HG03025 (cell line): Measurements from ENCODE around the gene IRF2BP1.
"Not testable (repeated sequence)": the region's sequence is repeated elsewhere in the genome, so short reads cannot be mapped to it uniquely, and the experiment has no call there.

Experiments used
- ATAC-seq: cut with Tn5 transposase; IDR thresholded peaks from one replicate; pipeline ENCODE4 v1.9.1; 2021; ENCODE audit warnings: mild to moderate bottlenecking, moderate library complexity; ENCODE audit not compliant: unreplicated experiment, low FRiP score

Gene IRF2BP1

DNA sequence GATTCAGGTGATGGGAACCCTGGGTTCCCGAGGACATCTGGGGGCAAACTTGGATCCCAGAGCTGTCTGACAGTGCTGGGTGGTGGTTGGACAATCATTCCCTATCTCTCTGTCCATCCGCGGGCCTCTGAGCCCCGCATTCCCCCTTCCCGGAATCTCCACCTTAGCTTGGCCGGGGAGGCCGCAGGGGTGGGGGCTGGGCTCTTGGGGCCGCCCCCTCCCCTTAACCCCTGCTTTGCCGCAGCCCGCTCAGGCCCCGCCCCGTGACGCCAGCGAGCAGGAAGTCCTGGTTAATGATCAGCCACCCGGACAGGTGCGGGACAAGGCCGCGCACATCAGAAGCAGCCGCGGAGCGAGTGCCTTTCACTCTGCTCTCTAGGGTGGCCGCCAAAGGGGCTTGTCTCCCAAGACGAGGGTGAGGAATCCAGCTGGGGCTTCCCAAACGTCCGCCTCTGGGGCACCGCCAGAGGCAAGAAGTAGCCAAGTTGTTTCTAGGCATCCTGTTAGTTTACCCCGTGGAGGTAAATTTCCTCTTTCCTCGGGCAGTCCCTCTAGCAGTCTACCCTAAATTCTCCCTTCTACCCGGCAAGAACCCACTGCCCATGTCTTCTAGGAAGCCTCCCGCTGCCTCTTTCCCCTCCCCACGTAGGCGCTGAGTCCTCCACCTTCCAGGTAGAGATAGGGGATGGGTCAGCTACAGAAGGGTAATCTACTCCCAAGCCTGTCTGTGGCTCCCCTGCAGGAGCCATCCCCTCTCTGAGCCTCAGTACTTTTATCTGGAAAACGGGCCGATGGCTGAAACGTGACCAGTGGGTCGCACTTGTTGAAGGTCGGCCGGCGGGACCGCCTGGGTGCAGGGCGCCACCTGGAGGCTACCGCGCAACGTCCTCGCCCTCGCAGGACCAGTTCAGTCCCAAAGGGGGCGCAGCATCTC is 3.0 kb downstream of the IRF2BP1 start:
- no peak for ATAC-seq

DNA sequence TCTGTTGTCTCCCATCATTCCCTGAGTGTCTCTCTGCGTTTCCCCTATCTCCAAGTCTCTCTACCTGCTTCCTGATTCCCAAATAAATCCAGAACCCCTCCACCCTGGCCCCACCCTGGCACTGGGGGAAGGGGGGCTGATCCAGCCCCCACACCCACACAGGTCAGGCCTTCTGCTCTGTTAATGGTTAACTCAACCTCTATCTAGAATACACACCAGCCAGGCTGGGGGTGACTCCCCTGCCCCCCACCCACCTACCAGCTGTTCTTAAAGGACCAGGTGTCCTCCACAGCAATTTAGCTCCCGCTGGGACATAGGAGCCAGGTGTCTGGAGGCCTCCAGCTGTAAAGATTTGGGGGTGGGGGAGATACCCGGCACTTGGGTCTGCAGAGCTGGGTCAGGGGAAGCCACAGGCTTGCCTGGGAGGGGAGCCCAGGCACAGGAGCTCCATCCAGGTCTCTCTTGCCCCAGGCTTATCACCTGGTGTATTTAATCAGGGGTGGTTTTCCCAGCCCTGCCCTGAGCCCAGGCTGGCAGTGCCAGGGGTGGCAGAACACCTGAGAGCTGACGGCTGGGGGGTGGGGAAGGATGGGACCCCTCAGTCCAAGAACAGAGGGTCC is 3.9 kb downstream of the IRF2BP1 start:
- no peak for ATAC-seq

- ATAC-seq, result no peak
These were observed 4.6 kb downstream of the IRF2BP1 start for GRCh38 chr19:45881082-45881908.

- no peak for ATAC-seq
These were observed 6.0 kb downstream of the IRF2BP1 start for GRCh38 chr19:45879971-45880370.

- no peak for ATAC-seq
These were observed 6.9 kb downstream of the IRF2BP1 start for GRCh38 chr19:45879055-45879454.

DNA sequence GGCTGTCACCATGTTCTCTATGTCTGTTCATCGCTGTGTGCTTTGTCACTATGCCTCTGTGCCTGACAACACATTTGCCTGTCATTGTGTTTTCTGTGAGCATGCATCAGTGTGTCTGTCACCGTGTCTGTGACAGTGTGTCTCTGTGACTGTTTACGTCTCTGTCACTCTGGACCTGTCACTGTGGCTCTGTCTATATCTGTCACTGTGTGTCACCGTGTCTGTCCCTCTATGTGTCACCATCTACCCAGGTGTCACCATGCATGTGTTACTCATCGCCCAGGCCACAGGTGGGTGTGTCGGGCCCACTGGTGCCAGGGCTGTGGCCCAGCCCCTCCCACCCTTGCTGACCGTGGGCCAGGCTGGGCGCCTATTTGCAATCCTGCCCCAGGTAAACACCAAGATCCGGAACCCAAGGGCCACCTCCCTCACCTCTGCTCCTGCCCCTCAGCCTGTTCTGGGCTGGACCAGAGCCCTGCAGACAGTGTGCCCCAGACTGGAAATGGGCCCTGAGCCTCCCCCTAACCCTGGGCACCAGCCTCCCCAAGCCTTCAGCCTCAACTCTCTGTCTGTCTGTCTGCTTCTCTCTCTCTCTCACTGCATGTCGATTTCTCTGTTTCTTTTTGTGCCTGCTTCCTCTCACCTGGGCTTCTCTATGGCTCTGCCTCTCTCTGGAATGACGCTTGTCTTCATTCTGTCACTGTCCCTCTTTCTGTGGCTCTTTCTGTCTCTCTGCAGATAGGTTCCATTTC is 7.7 kb downstream of the IRF2BP1 start:
- ATAC-seq, result no peak

- no peak for ATAC-seq
These were observed 9.3 kb downstream of the IRF2BP1 start for GRCh38 chr19:45876411-45877197.

DNA sequence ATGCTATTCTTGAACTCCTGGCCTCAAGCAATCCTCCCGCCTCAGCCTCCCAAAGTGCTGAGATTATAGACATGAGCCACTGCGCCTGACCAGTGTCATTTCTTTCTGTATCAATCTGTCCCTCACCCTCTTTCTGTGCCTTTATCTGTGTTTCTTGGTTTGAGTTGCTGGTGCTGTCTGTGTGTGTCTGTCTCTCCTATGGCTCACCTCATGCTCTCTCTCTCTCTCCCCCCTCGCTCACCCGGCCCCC is 9.9 kb downstream of the IRF2BP1 start:
- no peak for ATAC-seq

DNA sequence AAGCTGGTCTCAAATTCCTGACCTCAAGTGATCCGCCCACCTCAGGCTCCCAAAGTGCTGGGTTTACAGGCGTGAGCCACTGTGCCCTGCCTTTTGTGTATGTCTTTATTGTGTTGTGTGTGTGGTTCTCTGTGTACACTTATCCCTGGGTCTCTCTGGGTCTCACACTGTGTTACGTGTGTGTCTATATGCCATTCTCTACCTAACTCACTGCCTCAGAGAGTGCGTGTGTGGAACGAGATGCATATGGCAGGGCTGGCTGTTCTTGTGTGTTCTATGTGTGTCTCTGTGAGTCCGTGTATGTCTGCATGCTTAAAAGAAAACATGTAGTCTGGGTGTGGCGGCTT is 11.3 kb downstream of the IRF2BP1 start:
- ATAC-seq, result no peak

- no peak for ATAC-seq
These were observed 12.6 kb downstream of the IRF2BP1 start for GRCh38 chr19:45873219-45873772.

DNA sequence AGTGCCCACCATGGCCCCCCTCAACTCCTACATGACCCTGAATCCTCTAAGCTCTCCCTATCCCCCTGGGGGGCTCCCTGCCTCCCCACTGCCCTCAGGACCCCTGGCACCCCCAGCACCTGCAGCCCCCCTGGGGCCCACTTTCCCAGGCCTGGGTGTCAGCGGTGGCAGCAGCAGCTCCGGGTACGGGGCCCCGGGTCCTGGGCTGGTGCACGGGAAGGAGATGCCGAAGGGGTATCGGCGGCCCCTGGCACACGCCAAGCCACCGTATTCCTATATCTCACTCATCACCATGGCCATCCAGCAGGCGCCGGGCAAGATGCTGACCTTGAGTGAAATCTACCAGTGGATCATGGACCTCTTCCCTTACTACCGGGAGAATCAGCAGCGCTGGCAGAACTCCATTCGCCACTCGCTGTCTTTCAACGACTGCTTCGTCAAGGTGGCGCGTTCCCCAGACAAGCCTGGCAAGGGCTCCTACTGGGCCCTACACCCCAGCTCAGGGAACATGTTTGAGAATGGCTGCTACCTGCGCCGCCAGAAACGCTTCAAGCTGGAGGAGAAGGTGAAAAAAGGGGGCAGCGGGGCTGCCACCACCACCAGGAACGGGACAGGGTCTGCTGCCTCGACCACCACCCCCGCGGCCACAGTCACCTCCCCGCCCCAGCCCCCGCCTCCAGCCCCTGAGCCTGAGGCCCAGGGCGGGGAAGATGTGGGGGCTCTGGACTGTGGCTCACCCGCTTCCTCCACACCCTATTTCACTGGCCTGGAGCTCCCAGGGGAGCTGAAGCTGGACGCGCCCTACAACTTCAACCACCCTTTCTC is 13.6 kb downstream of the IRF2BP1 start:
- no peak for ATAC-seq

- no peak for ATAC-seq
These were observed 15.1 kb downstream of the IRF2BP1 start for GRCh38 chr19:45870798-45871197.

DNA sequence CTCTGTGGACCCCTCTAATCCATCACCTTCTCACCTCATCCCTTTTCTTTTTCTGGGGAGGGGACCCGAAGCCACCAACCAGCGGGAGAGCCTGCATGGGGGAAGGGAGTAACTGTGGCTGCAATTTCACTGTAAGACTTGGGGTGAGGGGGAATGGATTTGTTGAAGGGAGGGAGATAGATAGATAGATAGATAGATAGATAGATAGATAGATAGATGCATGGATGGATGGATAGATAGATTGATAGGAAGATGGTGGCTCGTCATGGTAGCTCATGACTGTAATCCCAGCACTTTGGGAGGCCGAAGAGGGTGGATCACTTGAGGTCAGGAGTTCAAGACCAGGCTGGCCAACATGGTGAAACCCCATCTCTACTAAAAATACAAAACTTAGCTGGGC is 18.7 kb downstream of the IRF2BP1 start:
- not testable (repeated sequence) for ATAC-seq

DNA sequence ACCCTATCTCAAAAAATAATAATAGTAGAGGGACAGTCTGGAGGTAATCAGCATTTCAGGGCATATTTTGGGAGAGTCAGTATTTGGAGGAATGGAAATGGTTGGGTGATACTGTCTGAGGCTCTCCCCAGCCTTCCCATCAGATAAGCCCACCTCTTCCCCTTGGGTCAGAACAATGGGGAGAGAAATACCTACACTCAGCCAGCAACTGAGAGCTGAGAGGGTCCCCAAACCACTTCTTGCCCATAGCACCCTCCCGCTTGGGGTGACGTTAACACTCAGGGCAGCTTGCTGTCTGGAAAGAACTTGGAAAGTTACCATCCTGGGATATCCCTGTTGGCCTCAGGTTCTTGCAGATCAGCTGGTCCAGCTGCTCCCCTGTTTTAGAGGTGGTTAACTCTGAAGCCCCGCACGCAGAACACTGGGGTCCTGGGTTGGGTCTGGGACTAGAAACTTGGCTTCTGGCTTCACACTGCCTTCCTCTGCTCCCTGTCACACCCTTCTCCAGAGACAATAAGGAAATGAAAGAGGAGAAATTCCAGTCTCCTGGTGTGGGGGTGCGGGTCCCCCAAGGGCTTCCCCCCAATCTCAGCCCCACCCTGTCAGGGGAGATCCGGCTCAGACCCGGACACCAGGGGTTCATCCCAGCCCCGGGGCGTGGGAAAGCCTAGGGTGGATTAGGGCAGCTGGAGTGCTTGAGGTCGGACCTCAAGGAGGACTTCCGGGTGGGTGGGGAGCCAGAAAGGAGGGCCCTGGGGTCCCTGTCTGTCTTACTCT is 19.4 kb downstream of the IRF2BP1 start:
- no peak for ATAC-seq

- ATAC-seq, result no peak
These were observed 20.5 kb downstream of the IRF2BP1 start for GRCh38 chr19:45865269-45865948.

- ATAC-seq, result no peak
These were observed 21.3 kb downstream of the IRF2BP1 start for GRCh38 chr19:45864629-45865082.

GRCh38 chr19:45863840-45864628 is 21.9 kb downstream of the IRF2BP1 start, which contains the start of gene FOXA3:
TSS of gene FOXA3 (plus strand) at chr19:45864326. CDS start at chr19:45864457, 131 bp downstream.
- no peak for ATAC-seq
